ENCODE measurements around the gene CPEB1.
"Not testable (repeated sequence)": the region's sequence is repeated elsewhere in the genome, so short reads cannot be mapped to it uniquely, and the experiment has no call there.

Gene CPEB1

GRCh38 chr15:82540055-82540983 is 106.8 kb downstream of the CPEB1 start, which contains the start of gene RPS17:
TSS of gene RPS17 (minus strand) at chr15:82540457. CDS start at chr15:82540428, 29 bp downstream.
- peak; percentile 99 for DNase-seq

DNA sequence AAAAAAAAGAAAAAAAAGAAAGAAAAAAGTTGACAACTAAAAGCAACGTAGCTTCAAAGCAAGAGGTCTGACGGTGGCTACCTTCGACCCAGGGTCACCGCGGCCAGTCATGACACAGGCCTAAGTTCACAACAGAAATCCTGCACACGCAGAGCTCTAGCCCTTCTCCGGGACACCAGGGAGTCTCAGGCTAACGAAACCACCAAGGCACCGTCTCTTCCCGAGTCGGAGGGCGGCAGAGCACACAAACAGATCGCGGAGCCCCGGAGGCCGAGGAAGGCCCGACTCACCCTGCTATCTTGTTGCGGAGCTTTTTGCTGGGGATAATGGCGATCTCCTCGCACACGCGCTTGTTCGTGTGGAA is 107.5 kb downstream of the CPEB1 start:
- no peak for DNase-seq

- DNase-seq, result peak; percentile 37 to 45
These were observed 108.0 kb downstream of the CPEB1 start for GRCh38 chr15:82538961-82539690.

DNA sequence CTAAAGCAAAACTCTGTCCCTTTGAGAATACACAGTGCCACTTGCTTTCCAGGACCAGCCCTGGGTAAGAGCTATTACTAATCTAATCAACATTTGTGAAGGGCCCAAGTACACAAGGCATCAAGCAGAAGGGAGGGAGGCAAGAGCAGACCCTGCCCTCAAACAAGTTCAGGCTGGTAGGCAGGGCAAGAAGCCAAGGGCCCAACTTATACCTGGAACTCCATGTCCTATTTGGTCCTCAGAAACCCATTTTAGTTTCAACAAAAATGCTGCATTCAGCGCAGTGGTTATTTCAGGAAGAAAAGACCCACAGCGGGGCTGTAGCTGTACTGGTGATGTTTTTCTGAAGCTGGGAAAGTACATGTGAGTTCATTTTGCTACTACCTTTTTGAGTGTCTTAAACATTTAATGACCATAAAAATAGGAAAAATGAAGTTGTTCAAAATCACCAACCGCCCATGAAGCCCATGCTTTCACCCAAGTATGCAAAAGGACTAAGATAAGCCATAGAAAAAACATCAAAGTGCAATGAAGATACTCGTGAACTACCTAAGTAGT is 109.7 kb downstream of the CPEB1 start:
- peak in 1 of 2 experiments; percentile 27 for DNase-seq

GRCh38 chr15:82536409-82537350 is 110.5 kb downstream of the CPEB1 start:
- peak; percentile 28 to 38 for DNase-seq

DNA sequence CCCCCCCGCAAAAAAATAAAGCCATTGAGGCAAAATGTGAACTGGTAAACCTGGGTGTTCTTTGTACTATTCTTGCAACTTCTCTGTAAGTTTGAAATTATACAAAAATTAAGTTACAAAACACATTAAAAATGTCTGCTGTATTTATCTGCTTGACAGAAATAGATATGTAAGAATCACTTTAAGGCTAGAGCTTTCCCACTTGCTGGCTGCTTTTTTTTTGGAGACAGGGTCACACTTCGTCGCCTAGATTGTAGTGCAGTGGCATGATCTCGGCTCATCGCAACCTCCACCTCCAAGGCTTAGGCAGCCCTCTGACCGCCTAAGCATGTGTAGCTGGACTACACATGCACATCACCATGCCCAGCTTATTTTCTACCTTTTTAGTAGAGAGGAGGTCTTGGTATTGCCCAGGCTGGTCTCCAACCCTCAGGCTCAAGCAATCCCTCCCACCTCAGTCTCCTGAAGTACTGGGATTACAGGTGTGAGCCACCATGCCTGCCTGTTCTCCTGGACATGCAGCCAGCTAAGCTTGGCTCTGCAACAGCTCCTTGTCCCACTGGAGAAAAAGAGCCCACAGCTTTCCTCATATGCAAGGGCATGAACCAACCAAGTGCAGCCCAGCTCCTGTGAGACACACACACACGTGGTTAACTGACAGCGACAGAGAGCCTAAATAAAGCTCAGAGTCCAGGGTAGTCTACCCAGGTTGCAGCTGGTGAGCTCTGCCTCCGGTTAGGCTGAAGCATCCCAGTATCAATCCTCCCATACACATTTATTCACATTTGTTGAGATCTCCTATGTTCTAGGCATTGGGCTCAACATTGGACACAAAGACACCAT is 111.4 kb downstream of the CPEB1 start:
- DNase-seq, result peak; percentile 55 to 56

GRCh38 chr15:82535151-82535550 is 112.0 kb downstream of the CPEB1 start:
- DNase-seq, result peak; percentile 28 to 33

- peak; percentile 28 to 35 for DNase-seq
These were observed 112.7 kb downstream of the CPEB1 start for GRCh38 chr15:82534457-82534861.

DNA sequence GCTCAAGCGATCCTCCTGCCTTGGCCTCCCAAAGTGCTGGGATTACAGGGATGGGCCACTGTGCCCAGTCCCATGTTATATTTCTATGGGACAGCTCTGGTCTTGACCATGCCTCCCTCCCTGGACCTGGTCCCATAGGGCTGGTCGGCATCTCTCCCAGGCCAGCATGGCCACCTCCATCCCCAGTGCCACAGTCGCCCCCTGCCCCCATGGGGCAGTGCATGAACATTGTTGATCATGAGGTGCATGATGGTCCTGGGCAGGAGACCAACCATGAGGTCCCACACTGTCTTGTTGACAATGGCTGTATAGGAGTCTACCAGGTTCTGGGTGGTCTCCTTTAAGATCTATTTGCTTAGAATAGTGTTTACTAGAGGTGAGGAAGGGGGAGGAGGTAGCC is 113.4 kb downstream of the CPEB1 start:
- DNase-seq, result peak in 1 of 2 experiments; percentile 23

DNA sequence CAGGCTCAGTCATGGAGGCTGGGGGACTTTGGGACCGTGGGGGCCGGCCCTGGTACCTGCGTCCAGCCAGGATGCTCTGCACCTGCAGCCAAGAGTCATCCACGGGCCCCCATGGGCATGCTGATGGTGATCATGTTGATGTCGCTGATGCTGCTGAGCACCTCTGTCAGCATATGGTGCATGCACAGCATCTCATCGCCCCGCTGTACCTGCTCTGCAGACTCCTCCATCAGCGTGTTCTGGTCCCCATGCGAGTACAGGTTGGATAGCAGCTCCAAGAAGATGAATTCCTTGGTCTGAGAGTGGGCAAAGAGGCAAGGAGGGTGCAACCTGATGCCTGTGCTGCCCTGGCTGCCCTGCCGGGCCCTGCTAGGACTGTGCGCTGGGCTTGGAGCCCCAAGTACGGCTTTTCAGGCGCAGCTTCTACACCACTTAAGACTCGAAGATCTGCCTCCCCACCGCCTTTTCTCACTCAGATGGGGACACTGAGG is 114.1 kb downstream of the CPEB1 start:
- DNase-seq, result peak in 1 of 2 experiments; percentile 26

DNA sequence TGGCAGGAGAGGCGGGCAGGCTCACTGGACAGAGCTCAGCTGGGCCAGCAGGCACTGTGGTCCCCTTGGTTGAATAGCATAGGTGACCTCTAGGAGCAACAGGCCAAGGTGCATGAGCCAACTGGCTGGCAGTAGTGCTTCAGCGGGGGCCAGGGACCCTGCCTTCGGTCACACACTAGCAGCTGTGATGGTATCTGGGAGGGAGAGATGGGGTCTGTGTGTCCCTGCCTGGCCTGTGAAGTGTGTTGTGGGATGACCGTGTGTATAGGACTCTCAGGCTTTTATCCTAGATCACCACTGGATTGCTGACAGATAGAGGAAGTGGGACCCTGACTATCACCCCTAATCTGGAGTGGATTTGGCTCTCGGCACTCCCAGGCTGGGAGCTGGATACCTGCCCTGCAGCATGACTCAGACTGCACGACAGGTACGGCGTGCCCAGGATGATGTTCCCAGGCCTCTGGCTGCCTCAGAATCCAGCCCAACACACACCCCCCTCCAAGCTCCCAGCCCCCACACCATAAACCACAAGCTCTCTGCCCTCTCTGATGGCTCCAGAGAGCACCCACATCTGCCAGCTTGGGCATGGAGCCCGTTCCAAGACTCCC is 114.7 kb downstream of the CPEB1 start:
- no peak for DNase-seq

DNA sequence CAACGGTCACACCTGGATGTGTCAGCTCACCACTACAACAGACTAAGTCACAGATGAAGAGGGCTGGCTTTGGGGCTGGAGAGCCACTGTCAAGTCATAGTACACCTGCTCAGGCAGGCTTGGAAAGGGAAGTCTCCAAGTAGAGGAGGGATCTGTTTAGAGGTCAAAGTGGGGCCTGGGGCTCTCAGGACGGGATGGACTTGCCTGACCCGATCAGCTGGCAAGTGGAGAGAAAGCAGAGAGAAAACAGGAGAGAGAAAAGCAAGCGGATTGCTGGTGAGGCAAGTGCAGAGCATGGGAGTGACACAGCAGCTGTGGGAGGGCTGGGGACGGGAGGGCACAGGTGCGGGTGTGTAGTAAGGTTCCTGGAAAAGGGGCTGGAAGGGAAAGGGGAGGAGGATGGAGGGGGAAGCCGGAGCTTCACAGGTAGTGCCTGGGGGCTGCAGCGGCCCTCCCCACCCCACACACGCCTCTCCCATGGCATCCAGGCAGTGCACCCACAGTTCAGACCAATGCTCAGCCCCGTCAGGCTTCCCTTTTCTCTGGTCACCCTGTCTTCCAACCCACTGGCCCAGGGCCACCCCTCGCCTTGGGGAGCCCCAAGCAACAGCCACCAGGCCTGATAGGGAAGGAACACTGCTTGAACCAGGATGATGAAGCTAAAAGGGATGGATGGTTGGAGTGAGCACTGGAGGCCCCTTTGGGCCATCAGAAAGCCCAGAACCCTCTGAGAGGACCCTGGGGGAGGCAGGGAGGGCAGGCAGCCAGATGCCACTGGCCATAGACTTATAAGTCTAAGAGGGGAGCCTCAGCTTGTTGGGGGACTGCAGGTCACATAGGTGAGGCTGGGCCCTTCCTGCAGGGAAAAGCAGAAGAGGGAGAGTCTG is 115.4 kb downstream of the CPEB1 start:
- DNase-seq, result peak; percentile 24 to 27

GRCh38 chr15:82530606-82531379 is 116.4 kb downstream of the CPEB1 start:
- peak; percentile 84 to 85 for DNase-seq

GRCh38 chr15:82530006-82530405 is 117.2 kb downstream of the CPEB1 start:
- no peak for DNase-seq

DNA sequence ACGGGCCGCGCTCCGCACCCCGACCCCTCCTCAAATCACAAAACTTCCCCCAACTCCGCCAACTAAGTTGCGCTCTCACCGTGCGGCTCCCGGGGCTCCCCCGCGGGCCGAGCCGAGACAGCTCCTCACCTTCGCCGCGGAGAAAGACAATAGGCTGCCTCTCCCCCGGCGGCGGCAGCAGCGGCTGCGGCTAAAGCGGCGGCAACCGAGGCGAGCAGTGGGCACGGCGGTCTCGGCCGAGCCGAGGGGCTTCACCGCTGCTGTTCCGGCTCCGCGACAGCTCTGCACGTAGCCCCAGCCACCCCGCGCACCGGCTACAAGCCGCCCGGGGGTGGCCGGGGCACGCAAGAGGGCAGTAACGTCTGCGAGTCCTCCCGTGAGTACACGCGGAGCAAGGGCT is 133.6 kb downstream of the CPEB1 start:
- DNase-seq, result not testable (repeated sequence)

GRCh38 chr15:82507693-82508092 is 139.5 kb downstream of the CPEB1 start:
- DNase-seq, result not testable (repeated sequence)

- DNase-seq, result not testable (repeated sequence)
These were observed 140.1 kb downstream of the CPEB1 start for GRCh38 chr15:82507087-82507486.

DNA sequence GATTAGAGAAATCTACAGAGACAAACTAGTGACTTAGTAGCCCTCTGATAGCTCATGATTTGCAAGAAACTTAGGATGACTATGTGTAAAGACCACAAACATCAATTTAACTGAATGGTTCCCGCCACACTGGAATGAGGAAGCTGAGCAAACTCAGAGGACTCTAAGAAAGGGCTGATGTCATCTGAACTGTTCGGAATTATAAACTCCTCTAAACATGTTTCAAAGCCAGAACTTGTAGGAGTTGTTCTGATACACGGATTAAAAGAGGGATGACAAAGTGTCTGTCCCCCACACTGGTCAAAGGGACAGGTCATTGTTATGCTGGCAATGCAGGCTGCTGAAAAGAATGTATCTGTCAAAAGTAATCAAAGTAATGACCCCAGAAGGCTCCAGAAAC is 141.3 kb downstream of the CPEB1 start:
- DNase-seq, result not testable (repeated sequence)

GRCh38 chr15:82504074-82504473 is 143.1 kb downstream of the CPEB1 start:
- DNase-seq, result not testable (repeated sequence)
